SW480 (cell line): Measurements from ENCODE around the gene GPC6.
A peak's percentile ranks its signal among the peaks of the same experiment; 100 is the strongest.

ENCODE experiments used
- DNase-seq: peaks from one replicate; pipeline ENCODE4 v3.0.0-alpha.2; 2016; ENCODE audit warnings: low spot score

The GPC6 gene

DNA sequence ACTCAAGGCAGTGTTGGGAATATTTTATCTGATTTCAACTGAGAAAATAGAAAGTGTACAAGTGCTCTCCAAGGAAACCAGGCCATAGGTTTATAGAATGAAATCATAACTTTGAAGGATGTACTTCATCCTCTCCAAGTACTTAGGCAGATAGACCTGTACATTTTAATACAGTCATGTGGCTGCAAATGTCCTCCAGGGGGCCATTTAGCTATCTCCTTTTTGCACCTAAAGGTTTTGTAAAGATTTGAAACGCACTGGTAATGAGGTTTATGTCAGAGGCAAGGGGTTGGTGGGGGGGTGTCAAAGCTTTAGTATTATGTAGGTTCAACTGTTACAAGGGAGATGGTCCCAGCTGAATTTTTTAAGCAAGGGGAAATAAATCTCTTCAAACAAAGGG is 888.4 kb downstream of the GPC6 start:
- DNase-seq: no peak

DNA sequence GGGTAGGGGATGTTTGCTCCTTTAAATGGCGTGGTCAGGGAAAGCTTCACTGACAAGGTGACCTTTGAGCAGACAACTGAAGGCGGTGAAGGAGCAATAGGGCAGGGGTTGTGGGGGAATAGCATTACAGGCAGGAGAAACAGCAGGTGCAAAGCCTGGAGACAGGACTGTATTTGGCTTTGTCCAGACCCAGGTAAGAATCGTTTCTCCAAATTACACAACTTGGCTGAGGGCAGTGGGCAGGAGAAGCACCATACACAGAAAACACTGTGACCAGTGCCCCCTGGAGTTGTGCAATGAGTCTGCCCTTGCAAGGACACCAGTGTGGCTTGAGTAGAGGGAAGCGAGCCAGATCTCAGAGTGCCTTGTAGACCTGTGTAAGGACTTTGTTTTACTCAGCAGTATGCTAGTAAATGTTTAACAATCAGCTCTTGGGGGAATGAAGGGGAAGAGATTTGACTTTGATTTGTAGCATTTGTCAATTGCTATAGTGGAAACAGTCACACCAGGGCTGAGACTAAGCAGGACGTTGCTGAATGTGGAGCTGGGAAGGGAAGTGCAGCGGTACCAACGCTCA is 892.8 kb downstream of the GPC6 start:
- no peak for DNase-seq

DNA sequence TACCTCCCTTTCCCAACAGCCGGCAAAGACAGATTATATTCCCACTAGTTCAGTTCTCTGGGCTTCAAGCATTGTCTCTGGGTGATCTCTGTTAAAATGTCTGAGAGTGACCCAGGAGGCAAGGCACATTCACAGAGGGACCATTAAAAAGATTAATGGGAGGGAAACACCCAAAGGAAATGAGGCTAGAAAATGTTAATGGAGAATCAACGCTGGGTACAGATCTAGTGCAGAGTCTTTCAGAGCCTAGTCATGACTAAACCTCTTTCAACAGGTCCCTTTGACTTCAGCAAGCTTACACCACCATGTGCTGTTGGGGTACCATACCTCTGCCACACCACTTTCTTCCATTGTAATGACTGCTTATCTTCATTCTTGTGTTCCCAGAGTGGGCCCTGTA is 894.3 kb downstream of the GPC6 start:
- DNase-seq: no peak

DNA sequence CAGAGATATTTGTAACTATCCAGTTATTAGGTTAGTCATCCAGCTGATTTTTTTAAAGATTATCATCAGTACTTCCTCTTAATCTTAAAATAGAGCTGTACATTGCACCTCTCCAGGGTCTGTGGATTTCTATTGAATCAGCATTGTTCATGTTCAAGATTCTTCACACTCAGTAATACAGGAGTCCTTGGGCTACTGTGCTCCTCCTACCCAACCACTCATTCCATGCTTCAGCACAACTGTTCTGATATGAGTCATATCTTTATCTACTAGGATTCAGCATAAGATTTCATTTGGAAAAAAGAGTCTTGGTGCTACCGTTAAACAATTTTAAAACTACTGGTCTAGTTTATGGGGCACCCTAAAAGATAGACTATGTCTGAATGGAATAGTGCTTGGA is 895.1 kb downstream of the GPC6 start:
- DNase-seq: no peak

DNA sequence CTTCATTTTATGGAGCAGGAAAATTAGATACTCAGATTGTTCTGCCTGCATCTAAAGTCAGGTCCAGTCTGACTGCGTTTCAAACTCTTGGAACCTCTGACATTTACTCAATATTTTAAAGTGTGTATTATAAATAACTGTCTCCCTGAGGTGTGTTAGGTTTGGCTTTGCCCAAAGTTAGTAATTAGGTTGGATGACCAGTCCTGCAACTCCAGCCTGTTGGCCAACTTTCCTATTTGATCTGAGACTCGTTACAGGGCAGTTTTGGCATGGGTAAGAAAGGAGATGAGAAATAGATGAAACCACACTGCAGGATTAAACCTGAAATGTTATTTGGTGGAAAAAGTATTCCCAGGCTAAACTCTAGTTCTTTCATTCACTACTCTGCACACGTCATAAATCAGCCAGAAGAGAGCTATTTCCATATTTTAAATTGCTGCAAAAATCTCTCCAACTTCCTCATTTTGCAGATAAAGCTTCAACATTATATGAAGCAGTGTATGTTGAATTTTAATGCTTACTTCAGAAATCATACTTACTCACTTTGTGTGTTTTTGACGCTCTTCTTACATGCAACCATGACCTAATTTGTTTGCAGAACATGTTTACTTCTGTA is 895.8 kb downstream of the GPC6 start:
- no peak for DNase-seq

DNA sequence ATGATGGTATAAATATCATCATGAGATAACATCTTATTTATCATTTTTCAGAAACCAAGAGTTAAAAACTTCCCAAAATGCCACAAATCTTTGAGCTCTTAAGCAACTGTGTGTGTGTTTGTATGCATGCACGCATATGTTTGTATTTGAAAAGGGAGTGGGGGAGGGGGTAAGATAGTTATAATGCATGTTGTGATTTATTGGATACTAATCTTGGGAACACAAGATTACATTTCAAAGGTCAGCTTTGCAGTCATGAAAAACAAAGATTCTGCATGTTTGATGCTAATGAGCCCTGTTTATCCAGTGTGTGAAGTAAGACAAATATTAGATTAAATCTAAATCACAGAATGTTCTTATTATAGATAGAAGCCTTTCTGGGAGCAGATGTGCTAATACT is 897.0 kb downstream of the GPC6 start:
- no peak for DNase-seq

DNA sequence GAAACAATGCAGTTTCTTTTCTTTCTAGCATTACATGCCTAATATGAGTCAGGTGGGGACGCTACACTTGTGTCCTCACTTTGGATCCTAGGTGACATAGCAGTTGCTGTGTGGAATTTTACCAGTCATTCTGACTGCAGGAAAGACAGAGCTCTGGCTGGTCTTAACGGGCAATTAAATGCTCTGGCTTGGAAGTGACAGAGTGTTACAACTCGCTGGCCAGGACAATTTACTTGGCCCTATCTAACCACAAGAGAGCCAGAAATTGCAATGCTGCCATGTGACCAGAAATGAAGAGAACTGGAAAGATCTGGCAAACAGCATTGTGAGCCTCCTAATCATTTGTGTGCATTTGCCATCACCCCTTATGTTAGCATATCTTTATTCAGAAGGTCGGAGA is 901.8 kb downstream of the GPC6 start:
- DNase-seq: peak; percentile 23

DNA sequence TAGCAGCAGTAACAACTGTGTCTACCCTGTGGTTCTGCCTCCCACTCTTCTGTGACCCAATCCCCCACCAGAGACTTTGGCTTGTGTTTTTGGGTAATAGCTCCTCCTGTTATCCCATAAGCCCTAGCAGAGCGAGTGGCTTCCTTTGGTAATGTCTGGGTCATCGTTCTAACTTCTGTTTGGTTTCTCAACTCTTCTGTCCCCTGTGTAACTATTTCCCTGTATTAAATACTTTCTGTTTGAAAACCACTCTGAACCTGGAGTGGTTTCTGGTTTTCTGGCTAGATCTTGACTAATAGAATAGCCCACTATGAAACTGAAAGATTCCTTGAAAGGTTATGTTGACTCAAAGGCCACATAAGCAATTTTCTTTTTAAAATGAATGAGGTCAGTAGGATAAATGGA is 902.9 kb downstream of the GPC6 start:
- no peak for DNase-seq

DNA sequence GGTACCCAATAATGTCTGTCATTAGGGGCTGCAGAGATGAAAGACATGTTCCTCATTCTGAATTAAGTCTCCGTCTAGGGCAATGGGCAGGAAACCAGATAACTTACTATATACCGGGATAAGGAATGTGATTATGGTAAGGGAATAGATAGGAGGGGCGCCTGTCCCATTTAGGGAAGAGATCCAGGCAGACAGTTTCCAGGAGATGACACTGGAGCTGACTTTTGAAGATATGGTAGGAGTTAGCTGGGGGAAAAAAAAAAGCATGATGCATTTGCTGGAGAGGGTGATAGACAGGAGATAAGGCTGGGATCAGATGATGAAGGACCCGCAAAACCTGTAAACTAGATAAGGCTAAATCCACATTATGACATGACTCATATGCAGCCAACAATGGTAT is 912.2 kb downstream of the GPC6 start:
- no peak for DNase-seq

DNA sequence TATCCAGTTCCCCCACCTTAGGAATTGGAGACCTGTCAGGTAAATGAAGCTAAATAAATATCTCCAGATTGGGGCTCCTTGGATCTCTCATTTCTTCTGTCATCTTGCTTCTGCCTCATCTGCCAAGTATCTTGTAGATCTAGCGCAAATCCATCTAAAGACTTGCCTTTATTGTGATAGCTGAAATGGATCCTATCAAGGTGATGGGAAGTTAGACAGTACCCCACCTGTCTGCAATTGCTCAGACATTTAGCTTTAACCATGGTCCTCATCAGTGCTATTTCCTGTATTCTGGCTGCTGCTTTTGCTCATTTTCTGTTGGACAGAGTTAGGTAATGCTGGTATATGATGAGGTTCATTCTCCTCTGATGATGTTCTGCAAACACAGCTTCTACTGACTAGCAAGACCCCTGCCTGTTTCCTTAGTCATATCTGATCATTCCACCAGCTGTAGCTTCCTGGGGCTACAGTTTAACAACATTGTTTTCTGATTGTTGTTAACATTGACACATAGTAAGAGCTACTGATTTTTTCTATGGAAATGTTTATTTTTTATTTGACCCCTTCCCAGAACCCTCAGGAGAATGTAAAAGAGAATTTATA is 912.9 kb downstream of the GPC6 start:
- DNase-seq: no peak

DNA sequence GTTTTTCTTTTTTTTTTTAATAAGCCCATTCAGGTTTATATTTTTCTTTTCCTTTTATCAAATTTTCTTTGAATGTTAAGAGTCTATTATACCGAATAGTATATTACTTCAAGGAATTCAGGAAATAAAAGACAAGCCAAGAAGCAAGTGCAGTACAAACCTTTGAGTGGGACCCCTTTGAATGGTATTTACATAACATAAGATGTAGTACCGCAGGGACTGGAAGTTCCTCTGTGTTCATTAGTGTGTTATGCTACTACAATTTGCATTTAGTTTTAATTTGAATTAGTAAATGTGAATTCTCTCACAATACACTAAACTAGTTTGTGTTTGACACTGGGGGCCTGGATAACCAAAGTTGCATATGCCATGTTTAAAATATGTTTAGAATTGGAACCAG is 913.4 kb downstream of the GPC6 start:
- no peak for DNase-seq

DNA sequence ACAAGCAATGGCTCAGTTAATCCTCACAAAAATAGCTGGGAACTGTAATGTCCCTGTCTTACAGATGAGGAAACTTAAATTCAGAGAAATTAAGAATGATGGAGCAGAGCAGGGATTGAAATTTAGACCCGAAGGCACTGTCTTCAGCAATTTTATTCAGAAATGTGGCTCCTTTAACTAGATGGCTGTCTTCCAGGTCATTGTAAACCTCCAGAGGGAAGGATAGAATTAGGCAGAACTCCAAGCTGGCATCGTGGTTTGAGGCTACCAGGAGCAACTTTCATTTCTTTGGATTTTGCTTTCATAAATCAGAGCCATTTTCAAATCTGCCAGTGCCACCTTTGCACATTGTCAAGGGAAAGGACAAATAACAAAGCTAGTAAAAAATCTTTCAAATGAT is 913.9 kb downstream of the GPC6 start:
- no peak for DNase-seq

DNA sequence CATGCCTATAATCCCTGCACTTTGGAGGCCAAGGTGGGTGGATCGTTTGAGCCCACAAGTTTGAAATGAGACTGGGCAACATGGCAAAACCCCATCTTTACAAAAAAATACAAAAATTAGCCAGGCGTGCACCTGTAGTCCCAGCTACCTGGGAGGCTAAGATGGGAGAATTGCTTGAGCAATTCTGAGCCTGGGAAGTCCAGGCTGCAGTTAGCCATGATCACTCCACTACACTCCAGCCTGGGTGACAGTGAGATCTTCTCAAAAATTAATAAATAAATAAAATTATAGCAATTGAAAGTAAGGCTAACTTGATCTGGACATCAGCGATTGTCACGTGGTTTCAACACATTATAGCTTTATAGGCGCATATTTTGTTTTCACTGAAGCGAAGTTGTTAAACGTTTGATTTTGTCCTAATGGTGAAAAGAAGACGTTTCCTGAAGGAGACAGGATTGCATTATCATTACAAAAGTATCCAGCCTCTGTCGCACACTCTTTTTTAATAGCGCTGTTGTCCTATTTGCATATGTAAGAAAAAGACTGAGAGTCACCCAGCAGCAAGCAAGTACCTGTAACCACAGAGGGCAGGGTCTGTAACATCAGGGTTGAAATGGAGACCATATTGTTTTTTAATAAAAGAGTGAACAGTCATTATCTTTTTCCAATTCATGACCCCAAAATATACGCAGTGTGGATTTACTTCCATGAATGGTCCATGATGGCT is 917.2 kb downstream of the GPC6 start:
- DNase-seq: no peak

DNA sequence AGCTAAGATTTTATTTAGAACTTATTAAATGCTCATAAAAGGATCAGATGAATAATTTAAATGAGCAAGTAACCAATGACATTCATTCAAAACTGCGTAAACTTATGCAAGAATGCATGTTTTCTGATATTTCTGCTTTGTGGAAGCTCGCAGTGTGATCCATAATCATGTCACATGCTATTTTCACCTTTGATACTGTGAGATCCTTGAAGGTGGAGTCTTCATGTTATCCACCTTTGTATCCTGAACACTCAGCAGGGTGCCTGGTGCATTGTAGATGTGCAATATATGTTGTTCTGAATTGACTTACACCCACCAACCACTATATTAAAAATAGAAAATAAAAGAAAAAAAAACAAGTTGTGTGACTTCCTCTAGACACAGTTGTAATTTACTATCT is 919.4 kb downstream of the GPC6 start:
- no peak for DNase-seq

DNA sequence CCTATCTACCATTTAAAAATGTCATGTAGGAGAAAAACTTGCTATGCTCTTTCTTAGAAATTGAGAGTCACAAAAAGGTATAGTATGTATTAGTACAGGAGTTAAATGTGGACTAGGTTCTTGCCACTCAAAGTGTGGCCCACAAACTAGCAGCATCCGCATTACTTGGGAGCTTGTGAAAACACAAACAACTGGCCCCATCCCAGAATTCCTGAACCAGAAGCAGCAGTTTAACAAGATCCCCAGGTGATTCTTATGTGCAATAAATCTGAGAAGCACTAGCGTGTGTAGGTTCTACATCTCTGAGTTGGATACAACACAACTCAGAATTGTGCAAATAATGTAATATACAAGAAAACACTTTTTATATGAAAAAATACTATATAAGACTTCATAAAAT is 927.0 kb downstream of the GPC6 start:
- no peak for DNase-seq

DNA sequence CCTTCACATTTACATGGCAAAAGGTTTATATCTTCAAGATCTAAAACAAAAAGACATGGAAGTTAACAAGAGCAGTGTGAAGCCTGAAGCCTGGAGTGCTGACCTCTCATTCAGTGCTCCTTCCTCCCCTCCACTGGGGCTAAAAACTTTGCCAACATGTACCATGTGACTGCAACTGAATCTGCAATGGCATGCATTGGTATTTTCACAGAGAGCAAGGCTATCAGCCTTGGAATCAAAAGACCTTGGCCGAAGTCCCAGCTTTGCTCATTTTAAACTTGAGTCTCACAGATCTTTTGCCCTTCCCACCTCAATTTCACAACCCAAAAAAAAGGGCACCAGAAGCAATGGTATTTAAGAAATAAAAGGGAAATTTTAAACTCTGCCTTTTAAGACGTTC is 927.8 kb downstream of the GPC6 start:
- no peak for DNase-seq

DNA sequence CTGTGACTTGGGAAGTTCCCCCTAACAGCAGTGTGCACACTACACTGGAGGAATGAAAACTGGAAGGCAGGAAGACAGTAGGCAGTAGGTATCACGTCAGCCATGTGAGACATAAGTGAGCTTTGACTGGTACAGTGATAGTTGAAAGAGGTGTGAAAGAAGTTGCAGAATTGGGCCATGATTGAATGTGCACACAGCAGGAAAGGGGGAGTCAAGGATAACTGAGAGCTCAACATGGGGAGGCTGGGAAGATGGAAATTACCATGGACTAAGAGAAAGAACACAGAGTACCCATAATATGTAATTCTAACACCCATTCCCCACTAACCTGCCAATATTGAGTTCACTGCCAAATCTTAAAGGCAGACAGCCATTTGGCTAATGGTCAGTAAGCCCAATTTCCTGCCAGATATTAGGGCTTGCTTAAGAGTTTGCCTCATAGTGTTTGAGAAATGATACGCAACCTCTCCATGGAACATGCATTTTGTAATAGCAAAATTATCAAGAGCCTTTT is 931.2 kb downstream of the GPC6 start:
- DNase-seq: no peak

DNA sequence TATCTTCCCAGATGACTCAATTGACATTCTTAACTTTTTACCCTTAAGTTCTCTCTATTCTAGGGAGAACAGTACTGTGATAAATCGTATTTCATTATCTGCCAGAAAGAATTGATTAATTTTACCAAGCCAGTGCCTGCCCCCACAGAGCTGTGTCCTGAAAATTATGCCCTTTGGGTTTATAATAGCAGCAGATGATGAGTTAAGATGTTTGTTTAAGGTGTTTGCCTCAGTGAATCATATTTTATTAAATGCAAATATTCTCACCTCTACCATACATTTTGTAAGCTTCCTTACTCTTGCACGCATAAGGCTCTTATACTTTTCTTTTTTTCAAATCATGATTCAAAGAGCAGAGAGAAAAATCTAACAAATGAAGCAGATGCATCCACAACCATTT is 934.3 kb downstream of the GPC6 start:
- DNase-seq: no peak

DNA sequence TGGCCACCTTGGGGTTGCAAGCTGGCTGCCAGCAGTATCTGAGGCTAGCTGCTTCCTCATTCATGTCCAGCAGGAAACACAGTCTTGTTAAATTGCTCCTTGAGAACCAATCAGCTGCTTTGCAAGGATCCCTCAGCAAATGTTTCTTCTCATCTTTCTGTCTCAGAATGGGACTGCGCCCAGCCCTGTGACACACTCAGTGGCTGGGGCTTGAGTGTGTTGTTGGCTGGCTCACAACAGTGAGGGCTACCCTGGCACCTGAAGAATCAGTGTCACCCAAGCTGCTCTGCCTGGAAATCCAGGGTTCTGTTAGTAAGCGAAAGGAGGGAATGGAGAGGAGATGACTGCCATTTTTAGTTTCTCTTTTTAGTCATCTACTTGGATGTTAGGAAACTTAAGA is 935.7 kb downstream of the GPC6 start:
- DNase-seq: no peak

DNA sequence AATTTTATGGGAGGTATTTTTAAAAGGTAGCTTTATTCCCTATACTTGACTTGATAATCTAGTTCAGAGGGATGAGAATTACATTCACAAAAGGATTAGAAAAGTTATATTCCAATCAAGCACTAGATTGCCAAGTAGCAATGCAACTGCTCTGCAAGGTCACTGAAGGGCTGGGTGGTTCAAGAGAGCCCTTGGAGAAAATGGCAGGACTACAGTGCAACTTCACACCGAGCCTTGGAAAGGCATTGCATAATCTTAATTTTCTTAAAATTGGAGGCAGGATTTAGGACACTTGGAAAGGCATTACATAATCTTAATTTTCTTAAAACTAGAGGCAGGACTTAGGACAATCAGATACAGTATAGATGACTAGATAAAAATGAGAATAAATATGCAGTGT is 936.9 kb downstream of the GPC6 start:
- DNase-seq: no peak

DNA sequence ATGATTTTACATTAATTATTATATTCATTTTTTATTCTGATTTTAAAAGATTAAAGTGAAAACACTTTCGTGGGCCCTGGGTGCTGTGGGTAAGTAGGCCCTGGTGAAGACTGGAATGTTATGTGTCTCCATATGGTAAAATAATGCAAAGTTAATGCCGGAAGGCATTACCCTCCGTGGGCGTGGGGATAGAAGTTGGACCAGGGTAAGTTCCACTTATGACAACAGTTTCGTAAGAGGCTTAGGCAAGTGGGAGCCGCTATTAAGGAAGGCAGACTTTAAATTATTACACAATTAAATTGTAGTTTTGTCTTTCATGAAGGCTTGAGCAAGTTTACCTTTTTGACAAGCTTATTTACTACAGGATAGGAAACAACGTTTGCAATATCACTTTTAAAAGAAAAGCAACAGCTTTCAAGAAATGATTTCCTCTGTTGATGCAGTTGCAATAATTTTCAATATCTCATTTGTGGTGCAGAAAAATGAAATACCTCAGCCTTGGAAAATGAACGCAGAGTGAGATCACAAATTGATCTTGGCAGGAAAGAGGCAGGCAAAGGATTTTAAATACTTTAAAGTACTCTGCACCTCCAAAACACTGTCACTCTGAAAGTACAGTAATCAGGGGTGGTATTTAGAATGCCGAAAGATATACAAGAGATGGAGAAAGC is 942.3 kb downstream of the GPC6 start:
- no peak for DNase-seq

DNA sequence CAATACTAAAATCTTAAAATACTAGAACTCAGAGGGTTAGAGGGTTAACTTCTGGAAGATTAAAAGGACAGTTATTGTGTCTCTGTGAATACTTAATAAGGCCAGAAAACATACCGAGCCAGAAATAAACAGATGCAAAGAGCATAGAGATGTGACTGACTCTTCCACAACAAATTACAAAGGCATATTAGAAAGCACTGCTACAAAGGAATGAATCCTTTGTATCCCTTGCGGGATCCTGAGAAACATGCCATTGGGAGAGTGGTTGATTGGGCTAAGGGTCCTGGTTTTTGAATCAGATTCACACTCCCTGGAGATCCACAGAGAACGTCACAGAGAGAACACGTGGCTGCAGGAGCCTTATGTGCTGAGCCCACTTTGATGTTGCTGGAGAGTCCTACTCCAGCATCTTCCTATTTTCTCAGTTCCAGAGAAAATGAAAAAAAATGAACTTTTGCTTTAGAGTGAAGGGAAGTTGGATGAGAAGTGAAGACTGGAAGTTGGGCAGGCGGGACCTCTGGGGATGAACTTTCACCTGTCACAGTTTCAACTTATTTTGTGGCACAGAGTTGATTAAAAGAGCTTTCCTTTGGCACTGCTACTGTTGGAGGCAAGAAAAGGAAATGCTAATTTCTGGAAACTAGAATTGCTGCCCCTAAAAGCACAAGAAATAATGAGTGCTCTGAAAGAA is 943.0 kb downstream of the GPC6 start:
- no peak for DNase-seq
